Medulla oblongata (tissue), 1 donor: ENCODE measurements around the gene BAG3.
"Not testable (repeated sequence)": the region's sequence is repeated elsewhere in the genome, so short reads cannot be mapped to it uniquely, and the experiment has no call there.

Source experiments
- DNase-seq: peaks from one replicate; pipeline ENCODE4 v3.0.0-alpha.2; 2015; ENCODE audit errors: extremely low spot score

The BAG3 gene

DNA sequence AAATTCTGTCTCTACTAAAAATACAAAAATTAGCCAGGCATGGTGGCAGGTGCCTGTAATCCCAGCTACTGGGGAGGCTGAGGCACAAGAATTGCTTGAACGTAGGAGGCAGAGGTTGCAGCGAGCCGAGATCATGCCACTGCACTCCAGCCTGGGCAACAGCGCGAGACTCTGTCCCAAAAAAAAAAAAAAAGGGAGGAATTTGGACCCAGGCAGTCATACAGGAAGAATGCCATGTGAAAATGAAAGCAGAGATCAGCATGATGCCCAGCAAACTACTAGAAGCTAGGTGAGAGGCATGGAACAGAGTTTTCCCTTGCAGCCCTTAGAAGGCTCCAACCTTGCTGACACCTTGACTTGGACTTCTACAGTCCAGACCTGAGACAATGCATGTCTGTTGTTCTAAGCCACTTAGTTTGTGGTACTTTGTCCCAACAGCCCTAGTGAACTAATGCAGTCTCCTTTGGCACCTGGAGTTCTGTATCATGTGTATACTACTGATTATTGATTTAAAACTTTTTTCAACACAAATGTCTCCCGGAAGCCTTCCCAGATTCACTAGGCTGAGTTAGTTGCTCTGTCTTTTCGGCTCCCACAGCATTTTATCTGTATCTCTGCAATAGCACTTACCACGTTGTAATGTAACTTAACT is 10.2 kb upstream of the BAG3 start:
- no peak for DNase-seq

- DNase-seq, result no peak
Measured at GRCh38 chr10:119642556-119643111, 8.5 kb upstream of the BAG3 start.

GRCh38 chr10:119643306-119644204 is 7.6 kb upstream of the BAG3 start:
- no peak for DNase-seq

DNA sequence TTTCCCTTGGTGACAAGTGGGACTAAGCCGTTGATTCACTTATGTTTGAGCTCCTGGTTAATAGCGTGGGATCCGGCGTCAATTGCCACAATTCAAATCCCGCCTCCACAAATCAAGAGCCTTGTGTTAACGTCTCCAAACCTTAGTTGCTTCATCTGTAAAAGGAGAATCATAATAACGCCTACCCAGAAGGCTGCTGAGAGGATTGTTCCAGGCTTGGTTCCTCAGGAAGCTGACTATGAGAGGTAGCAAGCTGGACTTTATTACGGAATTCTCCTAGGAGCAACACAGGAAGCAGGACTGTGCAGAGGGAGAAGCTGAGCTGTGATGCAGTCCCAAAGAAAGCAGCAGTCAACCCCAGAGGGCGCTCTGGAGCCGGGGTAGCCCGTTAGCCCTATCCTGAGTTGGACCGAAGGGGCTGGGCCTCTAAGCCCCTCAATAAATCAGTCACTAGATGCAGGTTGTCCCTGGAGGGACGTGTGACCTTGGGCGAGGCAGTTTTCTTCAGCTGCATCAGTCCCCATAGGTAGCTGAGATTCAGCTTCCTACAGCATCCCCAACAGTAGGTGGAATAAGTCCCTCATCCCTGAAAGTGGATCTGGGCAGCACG is 6.9 kb upstream of the BAG3 start:
- DNase-seq, result no peak

GRCh38 chr10:119644994-119645393 is 6.2 kb upstream of the BAG3 start:
- DNase-seq, result no peak

- DNase-seq, result no peak
Measured at GRCh38 chr10:119650062-119650461, 1.1 kb upstream of the BAG3 start.

DNA sequence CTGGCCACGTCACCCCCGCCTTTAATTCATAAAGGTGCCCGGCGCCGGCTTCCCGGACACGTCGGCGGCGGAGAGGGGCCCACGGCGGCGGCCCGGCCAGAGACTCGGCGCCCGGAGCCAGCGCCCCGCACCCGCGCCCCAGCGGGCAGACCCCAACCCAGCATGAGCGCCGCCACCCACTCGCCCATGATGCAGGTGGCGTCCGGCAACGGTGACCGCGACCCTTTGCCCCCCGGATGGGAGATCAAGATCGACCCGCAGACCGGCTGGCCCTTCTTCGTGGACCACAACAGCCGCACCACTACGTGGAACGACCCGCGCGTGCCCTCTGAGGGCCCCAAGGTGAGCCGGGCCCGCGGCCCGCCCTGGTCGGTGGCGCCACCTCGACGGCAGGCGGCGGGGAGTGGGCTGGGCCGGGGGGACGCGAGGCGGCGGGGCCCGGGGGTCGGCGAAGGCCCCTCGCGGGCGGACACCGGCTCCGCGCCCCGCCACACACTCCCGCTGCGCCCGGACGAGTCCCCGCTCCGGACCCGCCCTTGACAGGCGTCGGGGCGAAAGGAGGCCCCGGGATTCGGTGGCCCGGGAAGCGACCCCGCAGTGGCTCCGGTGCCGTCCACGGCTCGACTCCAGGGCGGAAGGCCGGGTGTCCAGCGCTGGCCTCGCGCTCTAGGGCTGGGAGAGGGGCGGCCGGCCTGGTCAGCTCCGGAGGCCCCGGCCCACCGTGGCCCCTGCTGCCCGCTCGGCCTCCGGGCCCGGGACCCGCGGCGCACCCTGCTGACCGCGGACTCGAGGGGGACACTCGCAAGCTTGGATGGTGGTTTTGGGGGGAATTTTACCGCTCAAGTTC is 557 bp downstream of the BAG3 start:
- no peak for DNase-seq

GRCh38 chr10:119652361-119652730 is 1.2 kb downstream of the BAG3 start:
- peak; percentile 69 for DNase-seq

DNA sequence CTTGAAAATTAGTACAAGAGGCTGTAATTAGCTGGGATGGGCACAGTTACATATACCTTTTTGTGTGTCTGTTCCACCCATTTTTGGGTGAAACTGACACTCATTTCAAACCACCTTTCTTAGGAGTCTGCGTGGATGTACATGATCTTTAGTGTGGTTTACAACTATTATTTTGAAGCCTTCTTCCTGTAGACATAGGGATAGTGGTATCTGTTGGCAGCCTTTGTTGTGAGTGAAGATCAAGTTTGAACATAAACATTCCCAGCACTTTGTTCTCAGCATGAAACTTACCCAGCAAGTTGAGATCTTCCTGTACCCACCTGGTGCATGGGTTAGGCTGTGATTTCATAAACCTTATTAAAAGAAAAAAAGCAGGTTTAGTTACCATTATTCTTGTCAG is 2.0 kb downstream of the BAG3 start:
- no peak for DNase-seq

- DNase-seq, result no peak
Measured at GRCh38 chr10:119653916-119654315, 2.7 kb downstream of the BAG3 start.

DNA sequence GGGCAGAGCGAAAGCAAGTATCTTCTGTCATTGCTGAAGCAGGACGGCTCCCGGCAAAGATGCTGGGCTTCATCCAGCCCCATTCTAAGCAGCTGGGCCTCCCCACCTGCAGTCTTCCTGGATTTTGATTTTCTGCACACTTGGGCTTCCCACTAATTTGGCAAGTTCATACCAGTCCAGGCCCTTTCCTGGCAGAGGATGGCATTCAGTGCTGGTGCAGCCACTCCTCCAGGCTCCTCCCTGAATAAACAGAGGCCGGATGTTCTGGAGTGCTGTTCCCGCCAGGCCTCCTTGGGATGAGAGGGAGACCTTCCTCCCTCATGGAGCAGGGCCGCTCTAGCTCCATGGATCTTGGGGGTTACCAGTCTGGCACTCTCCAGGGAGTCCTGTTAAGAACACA is 3.4 kb downstream of the BAG3 start:
- no peak for DNase-seq

- no peak for DNase-seq
Measured at GRCh38 chr10:119655566-119656001, 4.4 kb downstream of the BAG3 start.

GRCh38 chr10:119656760-119657159 is 5.6 kb downstream of the BAG3 start:
- no peak for DNase-seq

DNA sequence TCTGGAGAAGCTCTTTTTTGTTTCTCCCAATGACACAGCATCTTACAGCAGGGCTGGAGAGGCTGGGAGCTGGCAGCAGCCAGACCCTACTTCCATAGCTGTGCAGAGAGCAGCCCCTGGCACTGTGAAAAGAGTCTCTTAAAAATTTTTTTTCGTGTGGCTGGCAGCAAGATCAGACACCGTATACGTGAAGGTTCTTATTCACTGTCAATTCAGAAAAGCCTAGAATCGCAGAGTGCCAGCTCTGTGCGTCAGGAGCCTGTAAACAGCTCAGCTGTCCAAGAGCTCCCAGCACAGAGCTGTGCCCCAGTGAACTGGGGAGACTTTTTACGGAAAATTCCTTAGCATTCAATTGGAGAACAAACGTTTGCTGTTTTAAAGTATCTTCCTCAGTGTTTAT is 6.5 kb downstream of the BAG3 start:
- peak; percentile 84 for DNase-seq

DNA sequence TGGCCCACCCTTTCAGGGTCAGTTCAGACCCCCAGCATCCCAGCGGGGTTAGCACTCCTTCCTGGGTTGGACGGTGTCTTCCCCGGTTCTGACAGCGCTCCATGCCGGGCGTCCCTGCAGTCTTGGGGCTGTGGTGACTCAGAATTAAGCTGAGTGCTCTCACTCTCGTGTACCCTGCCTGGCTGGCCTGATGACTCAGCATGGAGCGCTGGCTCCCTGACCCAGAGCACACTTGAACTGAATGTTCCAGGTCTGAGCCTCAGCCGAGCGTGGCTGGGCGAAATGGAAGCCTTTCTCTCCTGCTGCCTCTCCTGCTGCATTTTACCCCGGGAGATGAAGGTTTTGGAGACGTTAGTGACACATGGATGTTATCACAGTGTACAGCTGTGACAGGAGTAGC is 7.1 kb downstream of the BAG3 start:
- DNase-seq, result peak; percentile 75

- DNase-seq, result no peak
Measured at GRCh38 chr10:119659951-119660350, 8.8 kb downstream of the BAG3 start.

GRCh38 chr10:119662076-119662605 is 11.0 kb downstream of the BAG3 start:
- DNase-seq, result not testable (repeated sequence)

DNA sequence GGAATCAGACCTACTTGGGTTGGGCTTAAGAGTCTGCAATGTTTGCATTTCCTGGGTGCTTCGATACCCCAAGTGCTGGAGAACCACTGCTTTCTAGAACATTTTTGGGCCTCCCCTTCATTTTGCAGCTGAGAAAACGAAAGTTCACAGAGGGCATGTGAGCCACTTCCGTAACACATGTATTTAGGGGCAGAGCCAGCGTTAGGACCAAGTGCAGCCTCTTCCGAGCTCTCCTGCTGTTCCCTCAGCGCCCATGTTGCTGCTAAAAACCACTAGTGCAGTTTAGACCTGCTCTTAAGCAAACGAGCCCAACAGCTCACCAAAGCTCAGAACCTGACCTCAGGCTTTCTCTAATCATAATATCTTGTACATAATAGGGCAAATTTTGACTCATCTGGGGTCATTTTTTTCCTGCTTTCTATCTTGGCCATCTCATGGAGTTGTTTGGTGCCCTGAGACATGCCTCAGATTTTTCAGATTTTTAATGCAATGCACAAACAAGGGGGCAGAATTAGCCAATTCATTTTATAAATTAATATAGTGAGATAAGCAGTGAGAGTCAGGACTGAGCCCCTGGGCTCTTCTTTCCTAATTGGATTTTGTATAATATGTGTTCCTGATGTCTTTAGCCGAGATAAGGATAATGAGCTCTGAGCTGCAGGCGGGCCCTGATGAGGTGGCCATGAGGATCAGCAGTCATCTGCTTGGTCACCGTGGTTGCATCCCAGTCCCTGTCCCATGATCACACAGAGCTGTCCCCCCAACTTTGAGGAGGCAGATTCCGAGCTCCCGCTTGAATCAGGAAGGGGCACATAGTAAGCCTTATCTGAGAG is 12.9 kb downstream of the BAG3 start:
- DNase-seq, result no peak

DNA sequence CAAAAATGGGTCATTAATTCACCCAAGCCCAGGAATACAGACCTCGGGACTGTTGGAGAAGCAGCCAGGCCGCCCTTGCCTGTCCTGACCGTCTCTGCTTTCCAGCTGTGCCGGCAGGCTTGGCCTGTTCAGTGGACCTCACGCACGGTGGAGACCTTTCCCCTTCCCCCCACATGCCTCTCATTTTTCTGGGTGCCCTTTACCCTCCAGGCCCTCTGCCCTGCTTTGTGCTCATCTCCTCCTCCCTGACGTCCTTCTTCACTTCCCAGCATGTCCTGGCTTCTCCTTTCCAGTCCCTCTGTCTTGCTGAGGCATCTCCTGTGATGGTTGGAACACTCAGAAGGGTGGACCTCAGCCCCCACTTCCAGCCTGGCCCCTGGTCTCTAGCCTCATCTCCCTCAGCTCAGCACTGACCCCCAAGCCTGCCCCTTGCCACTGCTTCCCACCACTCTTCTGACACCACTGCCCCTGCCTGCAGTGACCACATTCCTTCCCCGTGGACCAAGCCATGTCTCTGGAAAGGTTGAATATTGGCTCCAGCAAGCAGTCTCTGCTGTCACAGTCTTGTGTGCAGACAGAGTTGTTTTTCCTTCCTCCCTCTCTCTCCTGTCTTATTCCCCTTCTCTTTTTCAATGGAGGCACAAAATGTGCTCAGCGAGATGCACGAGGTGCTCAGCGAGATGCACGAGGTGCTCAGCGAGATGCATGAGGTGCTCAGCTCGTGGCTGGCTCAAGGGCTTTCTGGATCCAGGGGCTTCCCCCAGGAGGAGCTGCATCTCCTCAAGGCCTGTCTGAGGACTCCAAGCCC is 14.9 kb downstream of the BAG3 start:
- DNase-seq, result no peak

DNA sequence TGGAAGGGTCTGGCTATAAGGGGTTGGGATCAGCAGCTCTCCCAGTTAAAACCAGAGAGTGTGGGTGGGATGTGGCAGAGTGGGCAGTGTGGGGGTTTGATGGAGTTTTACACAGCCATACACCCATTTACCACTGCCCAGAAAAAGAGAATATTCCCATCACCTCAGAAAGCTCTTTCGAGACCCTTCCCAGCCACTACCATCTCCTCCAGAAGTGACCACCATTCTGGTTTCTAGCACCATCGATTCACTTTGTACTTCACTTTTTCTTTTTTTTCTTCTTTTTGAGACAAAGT is 15.5 kb downstream of the BAG3 start:
- no peak for DNase-seq
